Neural progenitor cell (in vitro differentiated cells): Measurements from ENCODE around the gene SUPT7L.

Source experiments
- CTCF ChIP-seq: fragments of 200-600 bp; sonication (generic); IDR thresholded peaks from 2 replicates; pipeline ENCODE4 v1.5.1; 2017; ENCODE audit warnings: antibody characterized with exemption, mild to moderate bottlenecking
- EZH2 ChIP-seq: fragments of 200-600 bp; sonication (generic); IDR thresholded peaks from 2 replicates; pipeline ENCODE4 v1.6.1; 2017; ENCODE audit warnings: antibody characterized with exemption, mild to moderate bottlenecking, moderate library complexity
- EZH2phosphoT487 ChIP-seq: fragments of 200-600 bp; sonication (generic); IDR thresholded peaks from 2 replicates; pipeline ENCODE4 v1.6.1; 2017; ENCODE audit warnings: antibody characterized with exemption

GRCh38 chr2:27647289-27647688 lies 16.1 kb downstream of the SUPT7L start:
- TF ChIP-seq CTCF (no peak), EZH2 (no peak), EZH2phosphoT487 (no peak)
